ENCODE measurements around the gene MAMDC2.

DNA sequence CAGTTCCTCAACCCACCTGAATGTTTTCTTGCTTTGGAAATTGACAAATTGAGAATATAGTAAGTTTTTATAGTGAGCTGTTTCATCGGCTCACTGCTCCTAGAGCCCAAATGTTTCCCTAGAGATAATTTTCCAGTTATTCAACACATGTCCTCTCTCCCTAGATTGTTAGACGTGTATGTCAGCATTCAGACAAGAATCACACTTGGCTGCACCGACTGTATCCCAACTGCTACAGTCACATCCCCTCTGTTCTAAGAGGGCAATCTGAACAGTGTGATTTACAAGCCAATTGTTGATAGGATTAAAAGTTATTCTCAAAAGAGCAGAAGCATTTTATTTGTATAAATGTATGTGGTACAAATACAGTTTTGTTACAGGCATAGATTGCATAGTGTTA is 93.9 kb downstream of the MAMDC2 start:
- TF ChIP-seq, protein P1, sequence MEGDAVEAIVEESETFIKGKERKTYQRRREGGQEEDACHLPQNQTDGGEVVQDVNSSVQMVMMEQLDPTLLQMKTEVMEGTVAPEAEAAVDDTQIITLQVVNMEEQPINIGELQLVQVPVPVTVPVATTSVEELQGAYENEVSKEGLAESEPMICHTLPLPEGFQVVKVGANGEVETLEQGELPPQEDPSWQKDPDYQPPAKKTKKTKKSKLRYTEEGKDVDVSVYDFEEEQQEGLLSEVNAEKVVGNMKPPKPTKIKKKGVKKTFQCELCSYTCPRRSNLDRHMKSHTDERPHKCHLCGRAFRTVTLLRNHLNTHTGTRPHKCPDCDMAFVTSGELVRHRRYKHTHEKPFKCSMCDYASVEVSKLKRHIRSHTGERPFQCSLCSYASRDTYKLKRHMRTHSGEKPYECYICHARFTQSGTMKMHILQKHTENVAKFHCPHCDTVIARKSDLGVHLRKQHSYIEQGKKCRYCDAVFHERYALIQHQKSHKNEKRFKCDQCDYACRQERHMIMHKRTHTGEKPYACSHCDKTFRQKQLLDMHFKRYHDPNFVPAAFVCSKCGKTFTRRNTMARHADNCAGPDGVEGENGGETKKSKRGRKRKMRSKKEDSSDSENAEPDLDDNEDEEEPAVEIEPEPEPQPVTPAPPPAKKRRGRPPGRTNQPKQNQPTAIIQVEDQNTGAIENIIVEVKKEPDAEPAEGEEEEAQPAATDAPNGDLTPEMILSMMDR (IDR thresholded peaks at IDR 0.05; ENCODE audit: insufficient read depth, low read depth, low read length): no peak
- no peak for TF ChIP-seq EZH2 (IDR thresholded peaks at IDR 0.05; ENCODE audit: insufficient read depth, low read length)

All from astrocyte (in vitro differentiated cells and primary cell).